Activated CD8-positive, alpha-beta T cell treated with anti-CD3 and anti-CD28 coated beads for 36 hours (primary cell): ENCODE measurements around the gene SMIM31. TPM values are rescaled to one million over a fixed set of nuclear protein-coding genes. Genes with fewer than 3 reads are reported as not detected.
A peak's percentile ranks its signal among the peaks of the same experiment; 100 is the strongest.

Source experiments
- ATAC-seq: fragments of 200-7000 bp; cut with Tn5 transposase; one replicate; pipeline ENCODE4 v1.10.0; 2021; ENCODE audit warnings: mild to moderate bottlenecking, moderate library complexity
- CTCF ChIA-PET: fragments of 350-600 bp; sonication (Branson Sonifier 250); formaldehyde crosslinking; loops from one replicate; lab custom pipeline; 2021; ENCODE audit warnings: antibody characterized with exemption; lab: Charles Lee
- POLR2A ChIA-PET: fragments of 350-600 bp; sonication (Branson Sonifier 250); formaldehyde crosslinking; loops from one replicate; lab custom pipeline; 2021; ENCODE audit warnings: antibody characterized with exemption; lab: Charles Lee
- DNase-seq: peaks from one replicate; pipeline ENCODE4 v3.0.0-alpha.2; 2020
- H3K27ac Mint-ChIP-seq: one replicate; pipeline ENCODE4 v1.8.0; 2021; ENCODE audit warnings: mild to moderate bottlenecking, mixed read lengths
- H3K27me3 Mint-ChIP-seq: one replicate; pipeline ENCODE4 v1.8.0; 2021; ENCODE audit warnings: mixed read lengths
- H3K36me3 Mint-ChIP-seq: one replicate; pipeline ENCODE4 v1.8.0; 2021; ENCODE audit warnings: low read depth, mixed read lengths
- H3K4me1 Mint-ChIP-seq: one replicate; pipeline ENCODE4 v1.8.0; 2021; ENCODE audit warnings: low read depth, mixed read lengths
- H3K4me3 Mint-ChIP-seq: one replicate; pipeline ENCODE4 v1.8.0; 2021; ENCODE audit warnings: mild to moderate bottlenecking, moderate library complexity, mixed read lengths
- H3K9me3 Mint-ChIP-seq: one replicate; pipeline ENCODE4 v1.8.0; 2021; ENCODE audit warnings: mixed read lengths
- intact Hi-C: fragments of 100-400 bp; cut with micrococcal nuclease; formaldehyde crosslinking; loops from one replicate; pipeline ENCODE4 v1.10.0; 2022
- total RNA-seq, 2 experiments: library from RNA; stranded (reverse); gene quantifications; one replicate each; pipeline ENCODE4 v1.2.3, GENCODE V29; 2021
- TF ChIP-seq, protein P1 (sequence below): fragments of 200-600 bp; IDR thresholded peaks from one replicate; pipeline ENCODE4 v1.8.0; 2022; ENCODE audit warnings: antibody characterized with exemption, mild to moderate bottlenecking

The SMIM31 gene
- total RNA-seq, 2 experiments from 2014 or later = not detected

DNA sequence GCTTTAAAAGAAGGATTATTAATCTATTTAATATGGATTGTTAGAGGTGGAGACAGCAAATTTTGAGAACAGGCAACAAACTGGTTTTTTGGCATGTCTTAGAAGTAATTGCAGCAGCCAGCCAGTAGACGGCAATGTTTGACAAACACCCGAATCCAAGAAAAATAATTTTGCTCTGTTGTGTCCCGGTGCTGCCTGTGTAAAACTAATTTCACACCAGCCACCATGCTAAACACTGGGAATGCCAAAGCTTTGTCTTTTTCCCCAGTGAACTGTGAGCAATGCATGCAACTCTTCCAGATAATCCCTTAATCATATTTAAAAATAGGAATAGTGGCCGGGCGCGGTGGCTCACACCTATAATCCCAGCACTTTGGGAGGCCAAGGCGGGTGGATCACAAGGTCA is 25.9 kb downstream of the SMIM31 start:
- ATAC-seq = peak; percentile 27
- H3K9me3 Mint-ChIP-seq = no peaks in the 10 kb centered on the region
- no peaks in the 10 kb centered on the region for H3K4me1 Mint-ChIP-seq
- peak; percentile 28 for DNase-seq
- ChIA-PET POLR2A (no interaction called here), CTCF (interaction anchor here (0.7 to 3.2 kb wide), 6 partner anchors 8 to 169 kb away, joined by 3 to 15 read pairs (median 4); no protein-coding TSS in a partner anchor)
- no peaks in the 10 kb centered on the region for H3K36me3 Mint-ChIP-seq
- no peak overlapping the region for H3K4me3 Mint-ChIP-seq
- TF ChIP-seq, protein P1, sequence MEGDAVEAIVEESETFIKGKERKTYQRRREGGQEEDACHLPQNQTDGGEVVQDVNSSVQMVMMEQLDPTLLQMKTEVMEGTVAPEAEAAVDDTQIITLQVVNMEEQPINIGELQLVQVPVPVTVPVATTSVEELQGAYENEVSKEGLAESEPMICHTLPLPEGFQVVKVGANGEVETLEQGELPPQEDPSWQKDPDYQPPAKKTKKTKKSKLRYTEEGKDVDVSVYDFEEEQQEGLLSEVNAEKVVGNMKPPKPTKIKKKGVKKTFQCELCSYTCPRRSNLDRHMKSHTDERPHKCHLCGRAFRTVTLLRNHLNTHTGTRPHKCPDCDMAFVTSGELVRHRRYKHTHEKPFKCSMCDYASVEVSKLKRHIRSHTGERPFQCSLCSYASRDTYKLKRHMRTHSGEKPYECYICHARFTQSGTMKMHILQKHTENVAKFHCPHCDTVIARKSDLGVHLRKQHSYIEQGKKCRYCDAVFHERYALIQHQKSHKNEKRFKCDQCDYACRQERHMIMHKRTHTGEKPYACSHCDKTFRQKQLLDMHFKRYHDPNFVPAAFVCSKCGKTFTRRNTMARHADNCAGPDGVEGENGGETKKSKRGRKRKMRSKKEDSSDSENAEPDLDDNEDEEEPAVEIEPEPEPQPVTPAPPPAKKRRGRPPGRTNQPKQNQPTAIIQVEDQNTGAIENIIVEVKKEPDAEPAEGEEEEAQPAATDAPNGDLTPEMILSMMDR = peak; percentile 80
- no peaks in the 10 kb centered on the region for H3K27me3 Mint-ChIP-seq
- intact Hi-C loops = no loop called here
- H3K27ac Mint-ChIP-seq = no peak overlapping the region

DNA sequence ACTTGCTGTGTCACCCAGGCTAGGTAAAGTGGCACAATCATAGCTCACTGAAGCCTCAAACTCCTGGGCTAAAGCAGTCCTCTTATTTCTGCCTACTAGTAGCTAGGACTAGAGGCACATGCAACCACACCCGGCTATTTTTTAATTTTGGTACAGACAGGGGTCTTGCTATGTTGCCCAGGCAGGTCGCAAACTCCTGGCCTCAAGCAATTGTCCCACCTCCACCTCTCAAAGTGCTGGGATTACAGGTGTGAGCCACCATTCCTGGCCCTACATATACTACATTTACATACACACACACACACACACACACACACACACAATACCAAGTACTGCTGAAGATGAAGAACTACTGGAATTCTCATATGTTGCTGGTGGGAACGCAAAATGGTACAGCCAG is 26.9 kb downstream of the SMIM31 start:
- ChIA-PET CTCF (interaction anchor here (0.7 to 3.2 kb wide), 6 partner anchors 8 to 332 kb away, joined by 3 to 15 read pairs (median 4); partner anchors contain the start of gene TMEM192), POLR2A (no interaction called here)
- H3K4me1 Mint-ChIP-seq = no peaks in the 10 kb centered on the region
- H3K27ac Mint-ChIP-seq = no peak overlapping the region
- no peak overlapping the region for H3K4me3 Mint-ChIP-seq
- ATAC-seq = no peak
- H3K27me3 Mint-ChIP-seq = no peaks in the 10 kb centered on the region
- no peak for DNase-seq
- intact Hi-C loops = no loop called here
- TF ChIP-seq, protein P1 = no peak
- H3K36me3 Mint-ChIP-seq = no peaks in the 10 kb centered on the region
- H3K9me3 Mint-ChIP-seq = no peaks in the 10 kb centered on the region

DNA sequence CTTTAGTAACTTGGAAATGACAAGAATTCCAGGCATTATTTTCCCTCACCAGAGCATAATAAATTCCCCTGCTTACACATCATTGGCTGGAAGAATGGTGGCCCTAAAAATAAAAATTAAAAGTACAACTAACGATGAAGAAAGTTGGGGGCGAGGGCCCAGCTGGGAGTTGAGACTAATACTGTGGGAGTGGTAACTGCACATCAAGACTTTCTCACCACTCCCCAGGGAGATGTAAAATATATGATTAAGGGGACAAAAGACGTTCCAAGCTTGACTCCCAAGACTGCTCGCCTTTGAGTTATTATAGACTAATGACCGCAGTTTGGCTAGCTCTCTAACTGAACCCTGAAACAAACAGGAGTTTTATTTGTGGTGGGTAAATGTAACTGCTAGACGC is 30.0 kb downstream of the SMIM31 start:
- TF ChIP-seq, protein P1 = no peak
- DNase-seq = no peak
- intact Hi-C loops = no loop called here
- no peak for ATAC-seq
- ChIA-PET CTCF (no interaction called here), POLR2A (no interaction called here)
- H3K4me3 Mint-ChIP-seq = no peak overlapping the region
- peaks cover 2% of the 10 kb centered on the region for H3K27me3 Mint-ChIP-seq
- no peak overlapping the region for H3K27ac Mint-ChIP-seq
- H3K36me3 Mint-ChIP-seq = no peaks in the 10 kb centered on the region
- no peaks in the 10 kb centered on the region for H3K9me3 Mint-ChIP-seq
- H3K4me1 Mint-ChIP-seq = no peaks in the 10 kb centered on the region

DNA sequence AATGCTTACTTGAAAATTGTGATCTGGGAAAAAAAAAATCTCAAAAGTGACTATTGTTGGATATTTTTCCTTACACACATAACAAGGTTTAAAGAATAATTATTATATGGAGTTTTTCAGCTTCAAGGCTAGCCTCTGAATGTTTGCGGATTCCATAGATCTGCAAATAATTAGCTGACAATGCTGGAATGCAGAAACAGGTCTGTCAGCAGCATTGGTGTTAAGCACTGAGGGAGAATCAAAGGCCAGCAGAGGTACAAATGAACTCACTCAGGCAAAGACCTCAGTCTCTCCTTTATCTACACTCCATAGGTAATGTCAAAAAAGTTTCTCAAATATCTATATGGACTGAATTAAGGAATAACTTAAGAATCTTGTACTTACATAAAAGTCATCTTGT is 35.1 kb downstream of the SMIM31 start:
- no peak for DNase-seq
- no peak for ATAC-seq
- no peaks in the 10 kb centered on the region for H3K4me1 Mint-ChIP-seq
- no peak overlapping the region for H3K4me3 Mint-ChIP-seq
- POLR2A ChIA-PET = no interaction called here
- intact Hi-C loops = no loop called here
- H3K27me3 Mint-ChIP-seq = peaks cover 2% of the 10 kb centered on the region
- no peaks in the 10 kb centered on the region for H3K36me3 Mint-ChIP-seq
- H3K9me3 Mint-ChIP-seq = no peaks in the 10 kb centered on the region
- CTCF ChIA-PET = interaction anchor here (1.4 kb wide), 1 partner anchor 9 kb away, joined by 5 read pairs; no protein-coding TSS in a partner anchor
- TF ChIP-seq, protein P1 = no peak
- no peak overlapping the region for H3K27ac Mint-ChIP-seq

DNA sequence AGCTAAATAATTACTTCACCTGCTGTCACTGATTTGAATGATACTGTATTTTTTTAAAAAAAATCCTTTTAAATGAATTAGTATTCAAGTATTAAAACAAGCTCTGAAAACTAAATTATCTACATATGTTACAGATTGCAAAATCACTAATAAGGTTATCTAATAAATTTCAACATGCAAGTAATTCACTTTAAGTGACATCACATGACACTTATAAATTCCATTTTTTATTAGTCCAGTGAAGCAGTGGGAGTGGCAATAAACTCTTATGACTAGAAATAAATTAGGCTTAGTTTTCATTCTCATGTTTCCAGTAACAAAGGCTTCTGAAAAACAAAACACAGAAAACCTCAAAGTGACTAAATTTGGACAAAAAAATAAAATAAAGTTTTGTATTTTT is 36.3 kb downstream of the SMIM31 start:
- ChIA-PET CTCF (no interaction called here), POLR2A (no interaction called here)
- no peak for DNase-seq
- Mint-ChIP-seq H3K27me3 (peaks cover 2% of the 10 kb centered on the region), H3K36me3 (no peaks in the 10 kb centered on the region), H3K4me1 (no peaks in the 10 kb centered on the region), H3K4me3 (no peak overlapping the region), H3K27ac (no peak overlapping the region), H3K9me3 (no peaks in the 10 kb centered on the region)
- intact Hi-C loops = no loop called here
- ATAC-seq = no peak
- TF ChIP-seq, protein P1 = no peak
